A549 (cell line): ENCODE data around the gene BSDC1. TPM values are rescaled to one million over a fixed set of nuclear protein-coding genes. Genes with fewer than 3 reads are reported as not detected.

Source experiments
- ATAC-seq, 2 experiments: fragments of 200-7000 bp in 1 of 2; fragments of >200 bp in 1 of 2; cut with Nextera tagmentation in 1 of 2; cut with Tn5 transposase in 1 of 2; 3 replicates each; pipeline versions ENCODE4 v1.8.0 to v1.9.1; 2018 to 2020; ENCODE audit warnings: mild to moderate bottlenecking in 1 of 2, moderate library complexity in 1 of 2
- CTCF ChIA-PET: fragments of 300-600 bp; sonication (Branson Sonifier 250); formaldehyde crosslinking; extraction: SDS; loops from one replicate; lab custom pipeline; 2021; ENCODE audit warnings: antibody characterized with exemption, inconsistent platforms; lab: Yijun Ruan, JAX
- POLR2A ChIA-PET: fragments of 350-600 bp; formaldehyde crosslinking; extraction: SDS; loops from one replicate; lab custom pipeline; 2021; ENCODE audit warnings: antibody characterized with exemption, inconsistent platforms; lab: Yijun Ruan, JAX
- DNase-seq, 2 experiments: peaks; one replicate each; pipeline versions ENCODE4 v3.0.0 to v3.0.0-alpha.2; 2011 to 2016; ENCODE audit warnings: low read depth in 1 of 2, low spot score in 1 of 2
- FAIRE-seq: peaks from 2 replicates; lab custom pipeline; 2011; peaks lifted over from hg19 to GRCh38; lab: Jason Lieb, UNC
- H3K27ac ChIP-seq, 2 experiments: fragments of >200 bp; sonication (Bioruptor Twin); formaldehyde crosslinking; 3 replicates each; pipeline ENCODE4 v1.5.1; 2016 to 2017
- H3K4me1 ChIP-seq: fragments of >200 bp; sonication (Bioruptor Twin); formaldehyde crosslinking; 3 replicates; pipeline ENCODE4 v1.6.1; 2016
- H3K4me2 ChIP-seq: fragments of >200 bp; sonication (Bioruptor Twin); formaldehyde crosslinking; 3 replicates; pipeline ENCODE4 v1.6.1; 2016
- H3K4me3 ChIP-seq: fragments of >200 bp; sonication (Bioruptor Twin); formaldehyde crosslinking; 3 replicates; pipeline ENCODE4 v1.5.1; 2016
- H3K9me3 ChIP-seq: fragments of >200 bp; sonication (Bioruptor Twin); formaldehyde crosslinking; 3 replicates; pipeline ENCODE4 v1.6.1; 2016
- BHLHE40 ChIP-seq: IDR thresholded peaks from 2 replicates; pipeline ENCODE4 v1.6.1; 2012; ENCODE audit warnings: low read depth, low read length, inconsistent platforms
- CEBPB ChIP-seq, 2 experiments: fragments of >200 bp in 1 of 2; sonication (Bioruptor Twin) in 1 of 2; formaldehyde crosslinking in 1 of 2; IDR thresholded peaks; 2 replicates each; pipeline ENCODE4 v1.6.1; 2012 to 2016
- EHMT2 ChIP-seq: fragments of 200-600 bp; sonication (generic); IDR thresholded peaks from 2 replicates; pipeline ENCODE4 v1.6.1; 2016; ENCODE audit warnings: antibody characterized with exemption, low read depth, mild to moderate bottlenecking, moderate library complexity
- FOSB ChIP-seq: fragments of 250-450 bp; sonication (Bioruptor Pico); IDR thresholded peaks from 2 replicates; pipeline ENCODE4 v1.5.0; 2020; ENCODE audit warnings: mild to moderate bottlenecking, moderate library complexity
- GATA3 ChIP-seq: IDR thresholded peaks from 2 replicates; pipeline ENCODE4 v1.6.1; 2012; ENCODE audit warnings: borderline replicate concordance
- HDAC2 ChIP-seq: fragments of 200-600 bp; sonication (generic); IDR thresholded peaks from 2 replicates; pipeline ENCODE4 v1.6.1; 2016
- HOXB13 ChIP-seq: fragments of 250-450 bp; sonication (Bioruptor Pico); IDR thresholded peaks from 2 replicates; pipeline ENCODE4 v1.5.0; 2020; ENCODE audit warnings: low read depth, mild to moderate bottlenecking, moderate library complexity
- HOXB5 ChIP-seq: fragments of 250-450 bp; sonication (Bioruptor Pico); IDR thresholded peaks from 2 replicates; pipeline ENCODE4 v1.5.0; 2020; ENCODE audit warnings: mild to moderate bottlenecking, moderate library complexity
- JUN ChIP-seq, 2 experiments: fragments of >200 bp; sonication (Bioruptor Twin); formaldehyde crosslinking; IDR thresholded peaks; 2 replicates in 1 of 2; 3 replicates in 1 of 2; pipeline ENCODE4 v1.6.1; 2016 to 2017
- JUNB ChIP-seq: fragments of >200 bp; sonication (Bioruptor Twin); formaldehyde crosslinking; IDR thresholded peaks from 2 replicates; pipeline ENCODE4 v1.6.1; 2016
- KDM1A ChIP-seq: fragments of 200-600 bp; sonication (generic); IDR thresholded peaks from 2 replicates; pipeline ENCODE4 v1.6.1; 2016; ENCODE audit warnings: low read depth, mild to moderate bottlenecking
- MAFK ChIP-seq: fragments of 450-650 bp; IDR thresholded peaks from 2 replicates; pipeline ENCODE4 v1.6.1; 2014; ENCODE audit not compliant: partially characterized antibody
- NR3C1 ChIP-seq: fragments of >200 bp; sonication (Bioruptor Twin); formaldehyde crosslinking; IDR thresholded peaks from 3 replicates; pipeline ENCODE4 v1.6.1; 2017
- RAD21 ChIP-seq, 2 experiments: fragments of >200 bp in 1 of 2; sonication (Bioruptor Twin) in 1 of 2; formaldehyde crosslinking in 1 of 2; IDR thresholded peaks in 1 of 2; conservative IDR thresholded peaks in 1 of 2; 2 replicates in 1 of 2; 3 replicates in 1 of 2; pipeline ENCODE4 v1.6.1; 2012 to 2018; ENCODE audit warnings: inconsistent platforms in 1 of 2
- RARB ChIP-seq: fragments of 250-450 bp; sonication (Bioruptor Pico); IDR thresholded peaks from 2 replicates; pipeline ENCODE4 v1.8.0; 2021; ENCODE audit warnings: mild to moderate bottlenecking, moderate library complexity
- RCOR1 ChIP-seq: fragments of 150-350 bp; IDR thresholded peaks from 2 replicates; pipeline ENCODE4 v1.6.1; 2014; ENCODE audit warnings: antibody characterized with exemption, low read length, low read depth
- TFCP2L1 ChIP-seq: fragments of 250-450 bp; sonication (Bioruptor Pico); IDR thresholded peaks from 2 replicates; pipeline ENCODE4 v1.5.0; 2021; ENCODE audit warnings: mild to moderate bottlenecking
- ZC3H11A ChIP-seq: fragments of 450-650 bp; IDR thresholded peaks from 2 replicates; pipeline ENCODE4 v1.6.1; 2014; ENCODE audit warnings: antibody characterized with exemption, mild to moderate bottlenecking
- ZSCAN20 ChIP-seq: fragments of 250-450 bp; sonication (Bioruptor Pico); IDR thresholded peaks from 2 replicates; pipeline ENCODE4 v1.8.0; 2022; ENCODE audit warnings: mild to moderate bottlenecking, moderate library complexity
- WGBS: methylation state at CpG from one replicate; pipeline ENCODE4 v1.1.6; 2017; ENCODE audit errors: missing lambda C conversion rate; 5-methylcytosine and 5-hydroxymethylcytosine counted together
- polyA plus RNA-seq, 4 experiments: library from polyadenylated mRNA; depleted of rRNA in 3 of 4; stranded (reverse); fragments of >200 nt; fragmentation: RNase III in 1 of 4; extraction: RNeasy Plus Mini Kit Qiagen cat#74134 plus additional on column Dnase treatment in 1 of 4; gene quantifications; 2 replicates in 3 of 4; 3 replicates in 1 of 4; pipeline ENCODE4 v1.2.3, GENCODE V29; 2011 to 2017
- TF ChIP-seq, protein P1 (sequence below): fragments of 450-650 bp; IDR thresholded peaks from 2 replicates; pipeline ENCODE4 v1.6.1; 2014; ENCODE audit warnings: antibody characterized with exemption
- TF ChIP-seq, protein P2 (sequence below): fragments of 250-450 bp; sonication (Bioruptor Pico); IDR thresholded peaks from 2 replicates; pipeline ENCODE4 v1.5.0; 2020; ENCODE audit warnings: low read depth, mild to moderate bottlenecking, moderate library complexity
- TF ChIP-seq, protein P3 (sequence below): fragments of >200 bp; sonication (Bioruptor Twin); formaldehyde crosslinking; IDR thresholded peaks from 3 replicates; pipeline ENCODE4 v1.6.1; 2016
- TF ChIP-seq, protein P4 (sequence below): fragments of 200-600 bp; sonication (generic); IDR thresholded peaks from 2 replicates; pipeline ENCODE4 v1.6.1; 2016; ENCODE audit warnings: antibody characterized with exemption, mild to moderate bottlenecking, moderate library complexity

The BSDC1 gene
- polyA plus RNA-seq, 2 of the 4 experiments (the other 2 are of a cell fraction), result 19.9 to 22.7 TPM

DNA sequence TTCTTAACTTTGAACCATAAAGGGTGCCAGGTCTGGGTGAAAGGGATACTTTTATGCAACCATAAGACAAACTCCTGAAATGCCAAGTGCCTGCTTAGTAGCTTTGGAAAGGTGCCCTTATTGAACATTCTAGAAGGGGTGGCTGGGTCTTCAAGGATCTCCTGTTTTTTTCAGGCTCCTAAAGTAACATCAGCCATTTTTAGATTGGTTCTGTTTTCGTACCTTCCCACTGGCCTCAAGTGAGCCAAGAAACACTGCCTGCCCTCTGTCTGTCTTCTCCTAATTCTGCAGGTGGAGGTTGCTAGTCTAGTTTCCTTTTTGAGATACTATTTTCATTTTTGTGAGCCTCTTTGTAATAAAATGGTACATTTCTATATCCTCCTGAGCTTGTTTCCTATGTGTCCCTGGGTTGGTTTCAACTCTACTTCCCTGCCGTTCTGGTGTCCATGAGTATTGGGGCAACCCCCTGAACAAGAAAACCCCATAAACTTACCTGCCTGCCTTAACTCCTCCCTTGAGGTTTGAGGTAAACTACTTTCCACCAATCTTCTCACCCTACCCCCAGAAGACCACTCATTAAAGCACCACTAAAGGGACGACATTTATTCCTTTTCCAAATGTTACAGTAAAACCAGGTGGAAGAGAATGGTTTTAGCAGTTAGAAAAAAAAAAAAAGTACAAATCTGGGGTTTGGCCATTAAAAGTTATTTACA is 60.8 kb downstream of the BSDC1 start:
- FAIRE-seq (no peak), ATAC-seq (no peak)
- Histone ChIP-seq H3K27ac (no peak overlapping the region; a peak in 1 of 6 replicates), H3K4me2 (peak overlapping the region; percentile 96), H3K9me3 (no peaks in the 10 kb centered on the region), H3K4me3 (no peak overlapping the region)
- WGBS, result 89% methylated on average over 3 of the region's 3 CpGs
- CTCF ChIA-PET, result interaction anchor here (1.1 to 5.3 kb wide), 4 partner anchors 10 to 118 kb away, joined by 3 to 20 read pairs (median 4); no protein-coding TSS in a partner anchor
- TF ChIP-seq, protein P1, sequence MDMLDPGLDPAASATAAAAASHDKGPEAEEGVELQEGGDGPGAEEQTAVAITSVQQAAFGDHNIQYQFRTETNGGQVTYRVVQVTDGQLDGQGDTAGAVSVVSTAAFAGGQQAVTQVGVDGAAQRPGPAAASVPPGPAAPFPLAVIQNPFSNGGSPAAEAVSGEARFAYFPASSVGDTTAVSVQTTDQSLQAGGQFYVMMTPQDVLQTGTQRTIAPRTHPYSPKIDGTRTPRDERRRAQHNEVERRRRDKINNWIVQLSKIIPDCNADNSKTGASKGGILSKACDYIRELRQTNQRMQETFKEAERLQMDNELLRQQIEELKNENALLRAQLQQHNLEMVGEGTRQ, result no peak
- TF ChIP-seq, protein P2, sequence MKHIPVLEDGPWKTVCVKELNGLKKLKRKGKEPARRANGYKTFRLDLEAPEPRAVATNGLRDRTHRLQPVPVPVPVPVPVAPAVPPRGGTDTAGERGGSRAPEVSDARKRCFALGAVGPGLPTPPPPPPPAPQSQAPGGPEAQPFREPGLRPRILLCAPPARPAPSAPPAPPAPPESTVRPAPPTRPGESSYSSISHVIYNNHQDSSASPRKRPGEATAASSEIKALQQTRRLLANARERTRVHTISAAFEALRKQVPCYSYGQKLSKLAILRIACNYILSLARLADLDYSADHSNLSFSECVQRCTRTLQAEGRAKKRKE (CRISPR knock-in tag), result no peak
- no peak for TF ChIP-seq EHMT2
- no peak for TF ChIP-seq ZSCAN20 (CRISPR knock-in tag)
- no peak for TF ChIP-seq HOXB13 (CRISPR knock-in tag)
- TF ChIP-seq HOXB5, result no peak
- no peak for TF ChIP-seq RARB (CRISPR knock-in tag)
- TF ChIP-seq MAFK, result no peak
- no peak for TF ChIP-seq JUNB
- no peak for TF ChIP-seq HDAC2
- no peak for TF ChIP-seq JUN (IDR thresholded peaks at IDR 0.05)
- TF ChIP-seq, protein P3, sequence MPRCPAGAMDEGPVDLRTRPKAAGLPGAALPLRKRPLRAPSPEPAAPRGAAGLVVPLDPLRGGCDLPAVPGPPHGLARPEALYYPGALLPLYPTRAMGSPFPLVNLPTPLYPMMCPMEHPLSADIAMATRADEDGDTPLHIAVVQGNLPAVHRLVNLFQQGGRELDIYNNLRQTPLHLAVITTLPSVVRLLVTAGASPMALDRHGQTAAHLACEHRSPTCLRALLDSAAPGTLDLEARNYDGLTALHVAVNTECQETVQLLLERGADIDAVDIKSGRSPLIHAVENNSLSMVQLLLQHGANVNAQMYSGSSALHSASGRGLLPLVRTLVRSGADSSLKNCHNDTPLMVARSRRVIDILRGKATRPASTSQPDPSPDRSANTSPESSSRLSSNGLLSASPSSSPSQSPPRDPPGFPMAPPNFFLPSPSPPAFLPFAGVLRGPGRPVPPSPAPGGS, result no peak
- TF ChIP-seq TFCP2L1 (CRISPR knock-in tag), result no peak
- TF ChIP-seq RAD21 (conservative IDR thresholded peaks at IDR 0.05 in 1 of 2, IDR thresholded peaks at IDR 0.05 in 1 of 2), result no peak
- no peak for TF ChIP-seq BHLHE40
- TF ChIP-seq KDM1A, result no peak
- no peak for TF ChIP-seq RCOR1
- TF ChIP-seq FOSB, result no peak
- TF ChIP-seq NR3C1, result no peak
- TF ChIP-seq, all 56 proteins: peak for 0
- no peak for DNase-seq
- POLR2A ChIA-PET, result interaction anchor here (1.1 kb wide), 1 partner anchor 154 kb away, joined by 3 read pairs; the partner anchor contains the start of gene TXLNA
- peaks cover 33% of the 10 kb centered on the region for H3K4me1 ChIP-seq

DNA sequence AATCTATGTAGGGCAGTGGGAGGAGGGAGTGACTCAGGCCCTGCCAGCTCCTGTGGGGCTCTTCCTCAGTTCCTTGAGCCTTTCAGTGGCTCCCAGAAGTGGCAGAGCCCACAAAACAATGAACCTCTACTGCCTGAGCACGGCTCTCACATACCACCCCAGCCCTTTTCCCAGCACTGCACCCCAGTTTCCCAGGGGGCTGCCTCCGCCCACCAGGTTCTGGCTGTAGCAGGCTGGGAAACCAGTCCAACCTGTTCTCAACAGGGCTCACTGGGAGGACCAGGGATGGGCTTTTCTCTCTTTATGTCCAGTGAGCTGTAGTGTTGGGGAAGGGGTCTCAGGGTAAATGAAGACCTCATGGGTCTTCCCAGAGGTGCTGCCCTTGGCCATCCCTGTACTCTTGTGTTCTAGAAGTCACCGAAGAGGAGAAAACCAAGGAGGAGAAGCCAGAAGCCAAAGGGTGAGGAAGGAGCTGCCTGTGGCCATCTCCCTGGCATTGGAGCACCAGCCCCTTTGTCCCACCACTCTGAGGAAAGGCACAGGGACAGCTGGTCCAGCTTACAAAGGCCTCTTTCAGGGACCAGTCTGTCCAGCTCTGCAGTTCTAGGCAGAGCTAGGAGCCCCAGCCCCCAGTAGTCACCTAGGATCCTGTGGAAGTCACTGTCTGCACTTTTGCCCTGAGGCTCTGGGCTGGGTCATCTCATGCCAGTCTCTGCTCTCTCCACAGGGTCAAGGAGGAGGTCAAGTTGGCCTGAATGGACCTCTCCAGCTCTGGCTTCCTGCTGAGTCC is 61.8 kb downstream of the BSDC1 start:
- Histone ChIP-seq H3K4me3 (no peak overlapping the region), H3K9me3 (no peaks in the 10 kb centered on the region), H3K4me1 (peaks cover 33% of the 10 kb centered on the region), H3K4me2 (peak overlapping the region; percentile 96), H3K27ac (peak overlapping the region; percentile 14 to 45; a peak in 3 of 6 replicates)
- DNase-seq (no peak), FAIRE-seq (no peak), ATAC-seq (no peak)
- POLR2A ChIA-PET, result interaction anchor here (1.1 to 2.0 kb wide), 2 partner anchors 11 to 153 kb away, joined by 3 to 7 read pairs; partner anchors contain the start of gene TXLNA
- CTCF ChIA-PET, result interaction anchor here (0.8 to 5.3 kb wide), 6 partner anchors 9 to 117 kb away, joined by 3 to 20 read pairs (median 3); no protein-coding TSS in a partner anchor
- WGBS, result 100% methylated on average over 3 of the region's 3 CpGs
- TF ChIP-seq GATA3, result no peak
- TF ChIP-seq, protein P4, sequence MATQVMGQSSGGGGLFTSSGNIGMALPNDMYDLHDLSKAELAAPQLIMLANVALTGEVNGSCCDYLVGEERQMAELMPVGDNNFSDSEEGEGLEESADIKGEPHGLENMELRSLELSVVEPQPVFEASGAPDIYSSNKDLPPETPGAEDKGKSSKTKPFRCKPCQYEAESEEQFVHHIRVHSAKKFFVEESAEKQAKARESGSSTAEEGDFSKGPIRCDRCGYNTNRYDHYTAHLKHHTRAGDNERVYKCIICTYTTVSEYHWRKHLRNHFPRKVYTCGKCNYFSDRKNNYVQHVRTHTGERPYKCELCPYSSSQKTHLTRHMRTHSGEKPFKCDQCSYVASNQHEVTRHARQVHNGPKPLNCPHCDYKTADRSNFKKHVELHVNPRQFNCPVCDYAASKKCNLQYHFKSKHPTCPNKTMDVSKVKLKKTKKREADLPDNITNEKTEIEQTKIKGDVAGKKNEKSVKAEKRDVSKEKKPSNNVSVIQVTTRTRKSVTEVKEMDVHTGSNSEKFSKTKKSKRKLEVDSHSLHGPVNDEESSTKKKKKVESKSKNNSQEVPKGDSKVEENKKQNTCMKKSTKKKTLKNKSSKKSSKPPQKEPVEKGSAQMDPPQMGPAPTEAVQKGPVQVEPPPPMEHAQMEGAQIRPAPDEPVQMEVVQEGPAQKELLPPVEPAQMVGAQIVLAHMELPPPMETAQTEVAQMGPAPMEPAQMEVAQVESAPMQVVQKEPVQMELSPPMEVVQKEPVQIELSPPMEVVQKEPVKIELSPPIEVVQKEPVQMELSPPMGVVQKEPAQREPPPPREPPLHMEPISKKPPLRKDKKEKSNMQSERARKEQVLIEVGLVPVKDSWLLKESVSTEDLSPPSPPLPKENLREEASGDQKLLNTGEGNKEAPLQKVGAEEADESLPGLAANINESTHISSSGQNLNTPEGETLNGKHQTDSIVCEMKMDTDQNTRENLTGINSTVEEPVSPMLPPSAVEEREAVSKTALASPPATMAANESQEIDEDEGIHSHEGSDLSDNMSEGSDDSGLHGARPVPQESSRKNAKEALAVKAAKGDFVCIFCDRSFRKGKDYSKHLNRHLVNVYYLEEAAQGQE, result no peak
- TF ChIP-seq, protein P1, result no peak
- no peak for TF ChIP-seq ZC3H11A
- TF ChIP-seq CEBPB (IDR thresholded peaks at IDR 0.05), result no peak
- TF ChIP-seq, all 56 proteins: peak for 0
